GM23338 (cell line): ENCODE measurements around the gene SYT9.

Source experiments
- CREB1 ChIP-seq: fragments of 250-450 bp; sonication (Bioruptor Pico); IDR thresholded peaks from 2 replicates; pipeline ENCODE4 v1.5.0; 2020; ENCODE audit warnings: low read depth, mild to moderate bottlenecking, moderate library complexity
- EZH2 ChIP-seq: fragments of 200-600 bp; sonication (generic); IDR thresholded peaks from one replicate; pipeline ENCODE4 v1.8.0; 2017; ENCODE audit warnings: antibody characterized with exemption, mild to moderate bottlenecking, low read depth; ENCODE audit not compliant: unreplicated experiment
- EZH2phosphoT487 ChIP-seq: fragments of 200-600 bp; sonication (generic); IDR thresholded peaks from one replicate; pipeline ENCODE4 v1.8.1; 2018; ENCODE audit warnings: antibody characterized with exemption; ENCODE audit not compliant: unreplicated experiment
- JUNB ChIP-seq: IDR thresholded peaks from one replicate; pipeline ENCODE4 v1.6.1; 2016; ENCODE audit warnings: antibody characterized with exemption; ENCODE audit not compliant: unreplicated experiment
- POLR2AphosphoS5 ChIP-seq: IDR thresholded peaks from 2 replicates; pipeline ENCODE4 v1.6.1; 2016; ENCODE audit warnings: antibody characterized with exemption, low read depth
- ZNF114 ChIP-seq: fragments of 250-450 bp; sonication (Bioruptor Pico); IDR thresholded peaks from 2 replicates; pipeline ENCODE4 v1.5.0; 2020; ENCODE audit warnings: mild to moderate bottlenecking, moderate library complexity
- TF ChIP-seq, protein P1 (sequence below): IDR thresholded peaks from 2 replicates; pipeline ENCODE4 v1.6.1; 2016; ENCODE audit warnings: antibody characterized with exemption
- TF ChIP-seq, protein P2 (sequence below), 2 experiments: fragments of 200-600 bp in 1 of 2; sonication (generic) in 1 of 2; conservative IDR thresholded peaks; 2 replicates each; pipeline versions ENCODE4 v1.5.1 to v1.6.1; 2016 to 2017; ENCODE audit warnings: antibody characterized with exemption in 2 of 2, low read depth in 2 of 2, mild to moderate bottlenecking in 2 of 2, moderate library complexity in 1 of 2
- TF ChIP-seq, protein P3 (sequence below): IDR thresholded peaks from one replicate; pipeline ENCODE4 v1.6.1; 2018; ENCODE audit warnings: antibody characterized with exemption; ENCODE audit not compliant: unreplicated experiment

DNA sequence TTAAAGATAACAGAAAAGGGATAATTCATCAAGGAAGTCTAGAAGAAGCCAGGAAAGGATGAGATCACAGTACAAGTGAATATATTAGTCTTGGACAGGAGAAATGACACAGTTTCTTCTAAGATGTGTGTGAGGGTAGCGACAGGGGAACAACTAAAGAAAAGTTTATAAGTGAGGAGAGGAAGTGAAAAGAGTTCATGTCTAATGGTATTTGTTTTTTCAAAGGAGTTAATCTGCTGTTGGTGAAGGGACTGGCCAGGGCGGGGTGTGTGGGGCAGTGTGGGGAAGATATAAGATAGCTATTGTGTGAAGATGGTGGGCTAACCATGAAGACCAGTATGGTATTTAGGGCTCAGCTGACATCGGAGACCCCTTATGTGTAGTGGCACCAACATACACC lies 254.5 kb downstream of the SYT9 start:
- TF ChIP-seq, protein P1, sequence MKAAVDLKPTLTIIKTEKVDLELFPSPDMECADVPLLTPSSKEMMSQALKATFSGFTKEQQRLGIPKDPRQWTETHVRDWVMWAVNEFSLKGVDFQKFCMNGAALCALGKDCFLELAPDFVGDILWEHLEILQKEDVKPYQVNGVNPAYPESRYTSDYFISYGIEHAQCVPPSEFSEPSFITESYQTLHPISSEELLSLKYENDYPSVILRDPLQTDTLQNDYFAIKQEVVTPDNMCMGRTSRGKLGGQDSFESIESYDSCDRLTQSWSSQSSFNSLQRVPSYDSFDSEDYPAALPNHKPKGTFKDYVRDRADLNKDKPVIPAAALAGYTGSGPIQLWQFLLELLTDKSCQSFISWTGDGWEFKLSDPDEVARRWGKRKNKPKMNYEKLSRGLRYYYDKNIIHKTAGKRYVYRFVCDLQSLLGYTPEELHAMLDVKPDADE = no peak
- TF ChIP-seq, protein P2, sequence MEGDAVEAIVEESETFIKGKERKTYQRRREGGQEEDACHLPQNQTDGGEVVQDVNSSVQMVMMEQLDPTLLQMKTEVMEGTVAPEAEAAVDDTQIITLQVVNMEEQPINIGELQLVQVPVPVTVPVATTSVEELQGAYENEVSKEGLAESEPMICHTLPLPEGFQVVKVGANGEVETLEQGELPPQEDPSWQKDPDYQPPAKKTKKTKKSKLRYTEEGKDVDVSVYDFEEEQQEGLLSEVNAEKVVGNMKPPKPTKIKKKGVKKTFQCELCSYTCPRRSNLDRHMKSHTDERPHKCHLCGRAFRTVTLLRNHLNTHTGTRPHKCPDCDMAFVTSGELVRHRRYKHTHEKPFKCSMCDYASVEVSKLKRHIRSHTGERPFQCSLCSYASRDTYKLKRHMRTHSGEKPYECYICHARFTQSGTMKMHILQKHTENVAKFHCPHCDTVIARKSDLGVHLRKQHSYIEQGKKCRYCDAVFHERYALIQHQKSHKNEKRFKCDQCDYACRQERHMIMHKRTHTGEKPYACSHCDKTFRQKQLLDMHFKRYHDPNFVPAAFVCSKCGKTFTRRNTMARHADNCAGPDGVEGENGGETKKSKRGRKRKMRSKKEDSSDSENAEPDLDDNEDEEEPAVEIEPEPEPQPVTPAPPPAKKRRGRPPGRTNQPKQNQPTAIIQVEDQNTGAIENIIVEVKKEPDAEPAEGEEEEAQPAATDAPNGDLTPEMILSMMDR (conservative IDR thresholded peaks at IDR 0.05; ENCODE audit: low read depth in 2 of 2) = no peak
- TF ChIP-seq EZH2 (no peak), EZH2phosphoT487 (no peak), ZNF114 (CRISPR knock-in tag) (no peak), POLR2AphosphoS5 (no peak), CREB1 (no peak), JUNB (no peak)
- TF ChIP-seq, protein P3, sequence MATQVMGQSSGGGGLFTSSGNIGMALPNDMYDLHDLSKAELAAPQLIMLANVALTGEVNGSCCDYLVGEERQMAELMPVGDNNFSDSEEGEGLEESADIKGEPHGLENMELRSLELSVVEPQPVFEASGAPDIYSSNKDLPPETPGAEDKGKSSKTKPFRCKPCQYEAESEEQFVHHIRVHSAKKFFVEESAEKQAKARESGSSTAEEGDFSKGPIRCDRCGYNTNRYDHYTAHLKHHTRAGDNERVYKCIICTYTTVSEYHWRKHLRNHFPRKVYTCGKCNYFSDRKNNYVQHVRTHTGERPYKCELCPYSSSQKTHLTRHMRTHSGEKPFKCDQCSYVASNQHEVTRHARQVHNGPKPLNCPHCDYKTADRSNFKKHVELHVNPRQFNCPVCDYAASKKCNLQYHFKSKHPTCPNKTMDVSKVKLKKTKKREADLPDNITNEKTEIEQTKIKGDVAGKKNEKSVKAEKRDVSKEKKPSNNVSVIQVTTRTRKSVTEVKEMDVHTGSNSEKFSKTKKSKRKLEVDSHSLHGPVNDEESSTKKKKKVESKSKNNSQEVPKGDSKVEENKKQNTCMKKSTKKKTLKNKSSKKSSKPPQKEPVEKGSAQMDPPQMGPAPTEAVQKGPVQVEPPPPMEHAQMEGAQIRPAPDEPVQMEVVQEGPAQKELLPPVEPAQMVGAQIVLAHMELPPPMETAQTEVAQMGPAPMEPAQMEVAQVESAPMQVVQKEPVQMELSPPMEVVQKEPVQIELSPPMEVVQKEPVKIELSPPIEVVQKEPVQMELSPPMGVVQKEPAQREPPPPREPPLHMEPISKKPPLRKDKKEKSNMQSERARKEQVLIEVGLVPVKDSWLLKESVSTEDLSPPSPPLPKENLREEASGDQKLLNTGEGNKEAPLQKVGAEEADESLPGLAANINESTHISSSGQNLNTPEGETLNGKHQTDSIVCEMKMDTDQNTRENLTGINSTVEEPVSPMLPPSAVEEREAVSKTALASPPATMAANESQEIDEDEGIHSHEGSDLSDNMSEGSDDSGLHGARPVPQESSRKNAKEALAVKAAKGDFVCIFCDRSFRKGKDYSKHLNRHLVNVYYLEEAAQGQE = no peak
